Kidney epithelial cell (primary cell): ENCODE data around the gene TYK2. TPM values are rescaled to one million over a fixed set of nuclear protein-coding genes. Genes with fewer than 3 reads are reported as not detected.
A peak's percentile ranks its signal among the peaks of the same experiment; 100 is the strongest.

ENCODE experiments used
- DNase-seq: peaks from one replicate; pipeline ENCODE4 v3.0.0-alpha.2; 2010; ENCODE audit warnings: low read depth
- H3K27me3 ChIP-seq: 2 replicates; pipeline ENCODE4 v1.6.0; 2011; ENCODE audit warnings: low read length; ENCODE audit not compliant: control insufficient read depth, insufficient read depth
- H3K36me3 ChIP-seq: 2 replicates; pipeline ENCODE4 v1.5.1; 2011; ENCODE audit warnings: low read length; ENCODE audit not compliant: control insufficient read depth, insufficient read depth
- H3K4me3 ChIP-seq: 2 replicates; pipeline ENCODE4 v1.5.1; 2011; ENCODE audit warnings: low read depth, mild to moderate bottlenecking, control low read depth, low read length
- total RNA-seq: library from RNA; depleted of rRNA; stranded (reverse); fragments of >200 nt; gene quantifications from 2 replicates; pipeline ENCODE4 v1.2.3, GENCODE V29; 2015
- TF ChIP-seq, protein P1 (sequence below): IDR thresholded peaks from 2 replicates; pipeline ENCODE4 v1.5.1; 2011; ENCODE audit warnings: mild to moderate bottlenecking, moderate library complexity, low read length, control low read depth, inconsistent platforms; ENCODE audit not compliant: insufficient read depth, poor library complexity, severe bottlenecking

The TYK2 gene
- total RNA-seq, 1 donor from 2014 or later: 64.8 TPM

DNA sequence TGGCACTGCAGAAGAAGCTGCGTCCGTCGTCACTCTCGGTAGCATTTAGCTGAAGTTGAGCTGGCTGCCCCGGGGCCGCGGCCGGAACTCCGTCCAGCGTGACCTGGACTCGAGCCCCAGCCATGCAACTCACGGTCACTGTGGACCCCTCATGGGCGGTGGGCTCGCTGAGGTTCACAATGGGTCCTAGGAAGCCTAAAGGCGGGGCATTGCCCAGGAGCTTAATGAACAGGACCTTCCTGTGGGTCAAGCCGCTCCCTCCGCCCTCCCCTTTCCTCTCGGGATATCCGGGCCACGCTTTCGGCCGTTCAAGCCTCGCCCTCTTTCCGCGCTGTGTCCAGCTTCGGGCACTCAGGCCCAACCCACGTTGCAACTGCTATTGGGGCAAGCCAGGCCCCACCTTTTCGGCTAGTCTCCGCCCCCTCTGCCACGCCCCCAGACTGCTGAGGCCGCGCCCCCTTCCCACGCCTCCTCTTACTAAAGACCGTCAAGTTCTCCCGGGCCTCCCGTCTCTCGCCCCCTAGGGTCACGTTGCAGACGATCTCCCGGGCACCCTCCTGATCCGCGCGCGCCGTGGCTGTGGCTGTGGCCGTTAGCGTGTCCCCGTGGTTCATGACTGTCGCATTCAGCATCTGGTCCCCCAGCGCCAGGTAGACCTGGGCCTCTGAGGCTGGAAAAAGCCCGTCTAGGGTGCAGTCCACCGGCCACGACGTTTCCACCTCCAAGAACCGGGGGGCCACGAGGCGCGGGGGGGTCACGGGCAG, 45.6 kb downstream of the TYK2 start:
- Histone ChIP-seq H3K27me3 (no peaks in the 10 kb centered on the region), H3K36me3 (no peaks in the 10 kb centered on the region), H3K4me3 (peak overlapping the region; percentile 97)
- TF ChIP-seq, protein P1, sequence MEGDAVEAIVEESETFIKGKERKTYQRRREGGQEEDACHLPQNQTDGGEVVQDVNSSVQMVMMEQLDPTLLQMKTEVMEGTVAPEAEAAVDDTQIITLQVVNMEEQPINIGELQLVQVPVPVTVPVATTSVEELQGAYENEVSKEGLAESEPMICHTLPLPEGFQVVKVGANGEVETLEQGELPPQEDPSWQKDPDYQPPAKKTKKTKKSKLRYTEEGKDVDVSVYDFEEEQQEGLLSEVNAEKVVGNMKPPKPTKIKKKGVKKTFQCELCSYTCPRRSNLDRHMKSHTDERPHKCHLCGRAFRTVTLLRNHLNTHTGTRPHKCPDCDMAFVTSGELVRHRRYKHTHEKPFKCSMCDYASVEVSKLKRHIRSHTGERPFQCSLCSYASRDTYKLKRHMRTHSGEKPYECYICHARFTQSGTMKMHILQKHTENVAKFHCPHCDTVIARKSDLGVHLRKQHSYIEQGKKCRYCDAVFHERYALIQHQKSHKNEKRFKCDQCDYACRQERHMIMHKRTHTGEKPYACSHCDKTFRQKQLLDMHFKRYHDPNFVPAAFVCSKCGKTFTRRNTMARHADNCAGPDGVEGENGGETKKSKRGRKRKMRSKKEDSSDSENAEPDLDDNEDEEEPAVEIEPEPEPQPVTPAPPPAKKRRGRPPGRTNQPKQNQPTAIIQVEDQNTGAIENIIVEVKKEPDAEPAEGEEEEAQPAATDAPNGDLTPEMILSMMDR: no peak
- peak; percentile 76 for DNase-seq

- Histone ChIP-seq H3K27me3 (no peaks in the 10 kb centered on the region), H3K36me3 (peaks cover 2% of the 10 kb centered on the region), H3K4me3 (peak overlapping the region; percentile 97)
- DNase-seq: no peak
- TF ChIP-seq, protein P1: no peak
Measured at GRCh38 chr19:10333758-10334587, 46.4 kb downstream of the TYK2 start.

DNA sequence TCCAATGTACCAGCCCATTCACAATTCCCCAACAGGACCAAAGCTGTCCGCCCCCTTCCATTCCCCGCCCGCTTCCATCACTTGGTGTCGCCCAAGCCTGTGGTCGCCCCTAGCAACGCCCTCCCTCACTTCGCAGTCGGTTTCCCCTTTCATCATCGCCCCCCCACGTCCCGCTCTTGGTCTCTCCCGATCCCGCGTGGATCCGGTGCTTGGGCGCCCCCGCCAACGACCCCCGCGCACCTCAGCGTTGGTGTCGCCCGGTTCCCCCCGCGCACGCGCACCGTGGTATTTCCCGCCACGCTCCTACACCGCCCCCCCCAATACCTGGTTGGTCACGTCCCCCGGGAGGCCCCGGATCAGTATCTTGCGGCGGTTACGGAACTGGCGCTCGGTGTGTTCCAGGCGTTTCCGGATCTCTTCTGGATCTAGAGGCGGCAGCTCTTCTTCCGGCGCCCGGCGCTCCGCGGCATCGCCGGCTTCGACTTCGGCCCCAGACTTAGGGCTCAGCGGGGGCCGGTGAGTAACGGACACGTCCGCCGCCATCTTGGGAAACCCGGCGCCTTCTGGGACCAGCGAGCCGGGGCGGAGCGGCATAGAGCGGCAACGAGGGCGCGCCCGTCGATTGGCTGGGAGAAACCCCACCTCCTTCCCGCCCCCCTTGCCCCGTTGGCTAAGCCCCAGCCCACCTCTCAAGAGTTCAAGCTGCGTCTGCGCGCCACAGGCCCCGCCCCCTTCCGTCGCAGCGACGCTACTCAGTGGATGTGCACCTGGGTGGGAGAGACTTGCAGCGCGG, 47.2 kb downstream of the TYK2 start, which contains the start of gene RAVER1:
Gene RAVER1 (minus strand): TSS at position 565 of the 793 bp plus-strand sequence. CDS start 22 bp downstream, at position 543.
- TF ChIP-seq, protein P1: peak; percentile 0
- H3K27me3 ChIP-seq: no peaks in the 10 kb centered on the region
- peak within 1 kb of the TSS; percentile 97 for H3K4me3 ChIP-seq
- H3K36me3 ChIP-seq: peaks cover 2% of the 10 kb centered on the region
- peak; percentile 81 for DNase-seq

DNA sequence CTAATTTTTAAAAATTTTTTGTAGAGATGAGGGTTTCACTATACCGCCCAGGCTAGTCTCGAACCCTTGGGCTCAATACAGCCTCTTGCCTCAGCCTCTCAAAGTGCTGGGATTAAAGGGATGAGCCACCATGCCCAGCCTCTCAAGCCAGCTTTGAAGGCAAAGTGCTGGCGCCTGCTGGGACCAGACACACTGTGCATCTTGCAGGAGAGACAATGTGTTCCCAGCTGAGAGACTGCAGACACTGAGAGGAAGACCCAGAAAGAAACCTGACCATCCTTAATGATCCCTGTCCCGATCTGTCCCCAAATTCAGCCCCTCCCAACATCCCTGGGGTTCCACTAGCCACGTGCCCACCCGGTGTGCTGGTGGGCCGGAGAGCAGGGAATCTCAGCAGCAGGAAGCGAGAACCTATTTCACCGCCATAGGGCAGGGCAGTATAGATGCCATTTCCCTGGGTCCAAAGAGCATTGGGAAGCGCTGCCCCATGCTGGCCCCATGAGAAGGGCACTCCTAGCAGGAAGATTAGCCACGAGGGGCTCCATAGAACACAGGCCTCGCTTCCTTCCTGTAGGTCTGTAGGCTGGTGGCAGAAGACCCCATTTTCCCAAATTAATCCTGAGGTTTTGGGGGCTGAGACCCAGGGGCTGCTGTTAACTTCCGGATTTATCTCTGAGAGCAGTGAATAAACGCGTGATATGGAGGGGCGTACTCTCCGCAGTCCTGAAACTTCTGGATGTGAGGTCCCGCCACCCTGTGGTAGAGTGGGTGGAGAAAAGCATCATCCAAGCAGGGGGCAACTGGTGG, 48.0 kb downstream of the TYK2 start:
- Histone ChIP-seq H3K36me3 (peaks cover 5% of the 10 kb centered on the region), H3K4me3 (peak overlapping the region; percentile 97), H3K27me3 (no peaks in the 10 kb centered on the region)
- TF ChIP-seq, protein P1: peak; percentile 20
- DNase-seq: no peak

- no peaks in the 10 kb centered on the region for H3K27me3 ChIP-seq
- DNase-seq: no peak
- H3K4me3 ChIP-seq: no peak overlapping the region
- TF ChIP-seq, protein P1: no peak
- peaks cover 6% of the 10 kb centered on the region for H3K36me3 ChIP-seq
Measured at GRCh38 chr19:10329555-10329954, 50.8 kb downstream of the TYK2 start.
